HG02981 (cell line): ENCODE measurements around the gene MCM3AP.
"Not testable (repeated sequence)": the region's sequence is repeated elsewhere in the genome, so short reads cannot be mapped to it uniquely, and the experiment has no call there.

Experiments
- ATAC-seq: cut with Tn5 transposase; IDR thresholded peaks from one replicate; pipeline ENCODE4 v1.9.1; 2021; ENCODE audit warnings: mild to moderate bottlenecking, moderate library complexity; ENCODE audit not compliant: unreplicated experiment

The MCM3AP gene

DNA sequence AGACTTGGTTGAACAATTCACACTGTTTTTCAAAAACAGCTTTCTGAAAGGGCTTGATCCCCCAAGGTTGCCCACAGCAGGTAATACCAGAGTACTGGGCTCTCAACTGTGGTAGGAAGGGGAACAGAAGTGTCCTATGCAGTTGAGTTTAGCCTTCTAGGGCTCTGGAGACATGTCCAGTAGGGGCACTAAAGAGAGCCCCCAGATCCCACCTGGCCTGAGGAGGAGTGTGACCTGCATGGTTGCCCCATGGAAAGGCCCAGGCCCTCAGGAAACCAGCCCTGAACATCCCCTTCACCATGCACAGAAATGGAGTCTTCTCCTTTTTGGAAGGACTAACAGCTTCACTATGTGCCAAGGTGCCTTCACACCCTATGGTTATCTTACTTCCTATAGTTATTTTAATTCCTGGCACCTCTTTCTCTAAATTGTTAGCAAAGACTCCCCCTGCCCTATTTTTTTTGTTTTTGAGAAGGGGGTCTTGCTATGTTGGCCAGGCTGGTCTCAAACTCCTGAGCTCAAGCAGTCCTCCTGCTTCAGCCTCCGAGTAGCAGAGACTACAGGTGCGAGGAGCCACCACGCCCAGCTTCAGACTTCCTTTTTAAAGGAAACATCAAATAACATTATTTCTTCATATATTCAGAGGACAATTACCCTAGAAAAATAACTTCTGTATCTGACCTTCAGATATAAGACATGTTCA, 40.0 kb downstream of the MCM3AP start:
- no peak for ATAC-seq

DNA sequence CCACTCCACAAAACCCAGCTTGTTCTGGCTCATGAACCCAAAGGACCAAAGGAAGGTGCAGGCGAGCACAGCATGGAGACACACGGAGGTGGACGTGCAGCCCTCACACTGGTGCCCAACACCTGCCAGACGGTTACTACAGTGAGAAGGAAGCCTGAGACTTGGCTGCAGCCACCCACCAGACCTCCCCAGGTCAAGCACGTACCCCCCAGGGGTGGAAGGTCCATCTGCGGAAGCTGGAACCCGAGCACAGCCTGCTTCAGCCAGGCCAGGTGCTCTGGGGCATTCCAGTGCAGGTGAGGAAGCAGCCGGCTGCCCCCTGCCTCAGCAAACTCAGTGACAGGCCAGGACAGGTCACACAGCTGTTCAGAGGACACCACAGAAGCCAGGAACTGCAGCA, 40.8 kb downstream of the MCM3AP start:
- no peak for ATAC-seq

DNA sequence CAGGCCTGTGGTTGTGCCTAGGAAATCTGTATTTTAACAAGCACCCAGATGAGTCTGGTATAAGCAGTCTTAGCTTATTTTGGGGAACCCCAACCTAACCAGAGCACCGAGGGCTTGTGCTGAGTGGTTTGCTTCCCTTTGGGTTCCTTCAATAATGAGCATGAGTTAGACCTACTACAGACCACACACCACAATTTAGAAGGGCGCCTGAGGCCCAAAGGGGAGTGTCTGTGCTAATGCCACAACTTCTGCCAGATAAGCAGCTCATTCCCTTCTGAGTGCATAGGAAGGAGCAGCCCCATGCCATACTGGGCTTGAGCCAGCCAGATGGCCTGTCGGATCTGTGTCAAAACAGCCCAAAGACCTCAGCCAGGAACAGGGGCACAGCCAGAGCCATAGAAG, 41.5 kb downstream of the MCM3AP start:
- no peak for ATAC-seq

DNA sequence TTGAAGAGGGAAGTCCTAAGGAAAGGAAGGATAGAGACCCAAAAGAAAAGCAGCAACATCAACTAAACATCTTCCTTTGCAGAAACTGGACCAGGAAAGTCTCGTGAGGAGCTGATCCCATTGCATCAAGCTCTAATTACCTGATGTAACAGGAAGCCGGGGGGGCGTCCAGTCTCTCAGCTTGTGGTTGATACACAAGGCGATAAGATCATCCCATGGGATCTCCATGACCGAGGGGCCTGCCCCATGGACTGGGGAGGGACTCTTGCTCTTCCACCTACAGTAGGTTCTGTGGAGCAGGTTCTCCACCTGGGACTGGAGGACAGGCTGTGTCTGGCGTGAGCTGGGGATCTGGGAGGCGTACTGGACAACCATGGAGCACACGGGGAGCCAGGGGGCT, 42.1 kb downstream of the MCM3AP start:
- ATAC-seq = no peak

DNA sequence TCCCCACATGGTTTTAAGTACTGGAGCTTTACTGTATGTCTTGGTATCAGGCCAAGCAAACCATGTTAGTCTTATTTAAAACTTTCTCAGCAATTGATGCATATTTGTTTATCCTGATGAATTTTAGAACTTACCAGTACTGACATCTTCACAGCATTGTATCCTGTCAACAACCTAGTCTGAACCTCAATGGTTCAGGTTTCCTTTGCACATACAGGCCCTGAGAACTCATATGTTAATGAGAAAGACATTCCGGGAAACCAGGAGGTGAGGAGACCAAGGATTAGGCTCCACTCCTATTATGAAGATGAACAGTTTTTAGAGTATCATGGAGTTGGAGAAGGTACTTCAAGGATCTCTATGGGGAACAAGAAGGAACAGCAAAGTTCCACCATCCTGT, 43.8 kb downstream of the MCM3AP start:
- ATAC-seq = not testable (repeated sequence)

DNA sequence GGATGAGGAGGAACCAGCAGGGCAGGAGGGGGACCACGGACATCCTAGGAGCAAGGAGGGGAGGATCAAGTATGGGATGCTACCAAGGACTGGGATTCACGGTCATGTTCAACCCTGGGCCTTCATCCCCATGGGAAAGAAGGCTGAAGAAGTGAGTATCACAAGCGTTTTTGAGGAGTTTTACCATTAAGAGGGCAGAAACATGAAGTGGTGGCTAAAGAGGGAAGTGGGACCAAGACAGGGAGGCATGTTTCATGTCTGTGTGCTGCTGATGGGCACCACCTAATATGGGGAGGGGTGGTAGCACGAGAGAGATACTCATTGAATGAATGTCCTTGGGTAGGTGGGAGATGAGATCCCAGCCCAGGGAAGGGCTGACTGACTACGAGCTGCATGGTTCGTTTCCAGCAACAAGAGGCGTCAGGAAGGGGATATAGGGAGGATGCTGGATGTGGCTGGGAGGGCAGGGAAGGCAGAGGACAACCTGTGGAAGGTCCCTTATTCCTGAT, 45.5 kb downstream of the MCM3AP start:
- no peak for ATAC-seq

DNA sequence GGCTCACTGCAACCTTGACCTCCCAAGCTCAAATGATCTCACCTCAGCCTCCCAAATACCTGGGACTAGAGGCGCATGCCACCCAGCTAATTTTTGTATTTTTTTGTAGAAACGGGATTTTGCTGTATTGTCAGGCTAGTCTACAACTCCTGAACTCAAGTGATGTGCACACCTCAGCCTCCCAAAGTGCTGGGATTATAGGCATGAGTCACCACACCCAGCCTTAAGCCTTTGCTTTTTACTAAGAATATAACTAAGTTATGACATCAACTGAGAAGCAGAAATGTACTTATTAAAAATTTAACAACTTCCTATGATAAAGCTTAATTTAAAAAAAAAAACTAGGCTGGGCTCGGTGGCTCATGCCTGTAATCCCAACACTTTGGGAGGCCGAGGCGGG, 47.9 kb downstream of the MCM3AP start:
- ATAC-seq = no peak

DNA sequence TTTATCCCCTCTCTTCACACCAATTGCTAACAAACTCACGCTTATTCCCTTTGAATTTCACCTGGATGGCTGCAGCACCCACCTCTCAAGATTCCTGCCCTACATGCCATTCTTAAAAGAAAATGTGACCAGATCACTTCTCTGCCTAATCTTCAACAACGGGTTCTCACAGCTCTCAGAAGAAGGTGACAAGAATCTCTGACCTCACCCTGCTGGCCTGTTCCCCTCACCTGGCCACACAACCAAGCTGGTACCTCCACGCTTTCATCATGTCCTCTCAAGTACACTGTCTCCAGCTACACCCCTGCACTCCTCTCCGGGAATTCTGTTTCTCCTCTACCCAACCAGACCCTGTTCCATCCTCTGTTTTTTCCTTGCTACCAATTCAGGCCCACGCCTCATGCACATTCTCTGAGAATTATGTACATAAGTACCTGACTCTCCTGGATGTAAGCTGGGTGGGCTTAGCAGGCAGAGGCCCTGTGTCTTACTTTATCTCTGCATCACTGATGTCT, 50.9 kb downstream of the MCM3AP start:
- no peak for ATAC-seq

DNA sequence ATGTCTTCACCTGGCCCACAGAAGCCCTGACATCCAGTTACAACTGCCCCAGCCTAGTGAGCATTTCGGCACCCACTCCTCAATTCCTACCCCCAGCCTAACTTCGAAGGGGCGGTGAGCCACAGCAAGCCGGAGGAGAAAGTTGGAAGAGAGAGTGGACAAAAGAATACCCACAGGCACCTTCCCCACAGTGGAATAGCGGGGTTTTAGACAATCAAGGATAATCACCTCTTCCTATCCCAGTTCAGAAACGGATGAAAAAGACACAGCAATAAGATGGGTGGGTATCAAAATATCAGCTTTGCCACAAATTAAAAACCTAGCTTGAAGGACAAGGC, 55.5 kb downstream of the MCM3AP start:
- no peak for ATAC-seq

DNA sequence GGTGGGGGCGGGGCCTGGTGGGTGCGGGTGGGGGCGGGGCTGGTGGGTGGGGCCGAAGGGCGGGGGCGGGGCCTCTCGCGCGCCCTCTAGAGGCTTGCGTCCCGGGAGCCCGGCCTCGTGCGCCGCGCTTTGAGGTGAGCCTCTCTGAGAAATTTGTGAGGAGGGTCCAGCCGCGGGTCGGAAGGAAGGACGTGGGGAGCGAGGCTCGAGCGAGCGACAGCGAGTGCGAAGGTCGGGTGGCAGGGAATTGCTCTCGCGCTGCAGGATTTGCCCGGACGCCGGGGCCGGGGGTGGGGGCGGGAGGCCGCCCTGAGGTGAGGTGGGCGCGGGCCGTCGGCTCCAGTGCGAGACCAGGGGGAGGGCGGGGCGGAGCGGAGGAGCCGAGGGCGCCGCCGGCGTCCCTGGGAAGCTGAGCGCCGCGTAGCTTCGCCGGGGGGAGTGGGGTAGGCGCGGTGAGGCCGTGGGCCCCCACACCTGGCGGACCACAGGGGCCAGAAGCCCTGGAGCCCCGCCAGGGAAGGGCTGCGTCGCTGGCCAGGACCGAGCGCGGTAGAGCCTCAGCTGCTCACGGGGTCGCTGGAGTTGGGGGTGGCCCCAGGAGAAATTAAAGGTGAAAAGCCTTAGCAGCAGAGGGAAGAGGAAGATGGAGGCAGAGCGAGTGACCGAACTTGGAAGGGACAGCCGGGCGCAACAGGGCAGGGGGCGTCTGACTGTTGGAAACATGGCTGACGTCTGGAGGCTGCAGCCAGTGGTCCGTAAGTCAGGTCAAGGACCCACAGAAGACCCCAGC, 56.1 kb downstream of the MCM3AP start:
- peak; percentile 25 for ATAC-seq

DNA sequence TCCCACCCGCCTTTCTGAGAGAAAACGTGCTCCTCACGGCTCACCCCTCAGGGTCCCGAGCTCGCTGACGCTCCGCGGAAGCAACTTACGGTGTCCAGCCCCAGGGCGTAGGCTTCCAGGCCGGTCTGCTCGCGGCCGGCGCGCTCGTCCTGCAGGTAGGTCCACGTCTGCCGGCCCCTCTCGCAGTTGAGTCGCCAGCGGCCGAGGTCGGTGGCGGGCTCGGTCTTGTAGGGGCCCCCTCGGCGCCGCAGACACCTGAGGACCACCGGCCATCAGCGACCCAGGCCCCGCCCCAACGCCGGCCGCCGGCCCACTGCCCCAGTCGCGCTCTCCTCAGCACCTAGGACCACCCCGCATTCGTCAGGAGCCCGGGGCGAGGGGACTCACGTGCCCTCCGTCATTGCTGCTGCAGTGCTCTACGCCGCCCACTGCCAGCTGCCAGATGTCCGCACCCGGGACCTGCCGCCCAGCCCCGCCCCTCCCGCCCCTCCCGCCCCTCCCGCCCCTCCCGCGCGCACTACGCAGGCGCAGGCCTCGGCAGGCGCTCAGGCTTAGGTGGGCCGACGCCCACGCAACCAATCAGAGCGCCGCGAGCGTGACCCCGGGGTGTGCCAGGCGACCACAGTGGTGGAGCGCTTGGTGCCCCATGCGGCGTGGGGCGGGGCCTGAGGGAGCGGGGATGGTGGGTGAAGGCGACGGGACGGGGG, 56.9 kb downstream of the MCM3AP start, which contains the start of gene LSS:
Gene LSS (minus strand): TSS at position 430 of the 707 bp plus-strand sequence. CDS start 29 bp downstream, at position 401.
- peak; percentile 82 for ATAC-seq

DNA sequence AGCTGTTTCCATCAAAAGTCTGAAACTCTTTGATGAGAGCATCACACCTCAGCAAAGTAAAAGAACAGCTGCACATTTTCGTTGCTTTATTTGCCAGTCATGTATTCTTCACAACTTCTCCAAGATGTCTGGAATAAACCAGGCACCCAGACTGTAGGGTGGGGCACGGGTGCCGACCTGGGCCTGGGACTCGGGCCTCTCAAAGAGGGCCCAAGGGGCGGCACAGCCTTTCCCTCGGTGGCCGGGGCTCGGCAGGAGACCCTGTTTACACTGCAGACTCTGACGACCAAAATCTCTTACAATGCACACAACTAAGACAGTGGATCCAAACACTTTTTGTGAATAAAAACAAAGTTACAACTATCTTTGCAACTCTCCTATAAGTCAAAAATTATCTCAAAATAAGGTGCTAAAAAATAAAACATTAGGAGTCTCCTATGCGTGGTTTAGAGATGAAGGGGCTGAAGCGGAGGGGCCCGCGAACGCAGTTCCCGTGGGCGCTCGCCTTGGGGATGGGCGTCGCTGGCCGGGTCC, 57.5 kb downstream of the MCM3AP start:
- ATAC-seq = no peak

DNA sequence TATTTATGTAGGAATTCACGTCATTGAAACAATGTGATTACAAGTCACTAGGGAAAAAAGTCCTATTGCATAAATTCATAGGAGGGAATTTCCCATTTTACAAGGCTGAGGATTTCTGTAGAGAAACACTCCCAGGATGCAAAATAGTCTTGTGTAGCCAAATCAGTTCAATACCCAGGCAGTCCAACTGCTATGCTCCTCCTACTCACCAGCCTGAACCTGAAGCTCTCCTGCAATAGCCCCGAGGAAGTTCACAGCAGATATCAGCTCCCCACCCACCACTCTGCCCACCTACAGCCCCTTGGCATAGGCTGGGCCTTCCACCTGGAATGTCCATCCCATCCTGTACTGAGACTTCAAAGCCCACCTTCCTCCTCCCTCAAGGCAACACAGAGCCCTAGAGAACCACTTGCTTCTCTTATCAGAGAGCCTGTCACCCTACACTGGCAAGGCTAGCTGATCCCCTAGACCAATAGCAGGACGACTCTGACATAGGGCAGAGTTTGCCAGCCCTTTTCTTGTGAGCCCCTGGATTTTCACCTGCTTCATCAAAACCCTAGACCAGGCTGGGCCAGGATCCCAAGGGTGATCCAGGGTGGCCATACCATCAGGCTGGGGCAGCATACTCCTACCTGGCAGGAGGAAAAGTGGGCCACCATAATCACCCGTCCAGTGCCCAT, 58.4 kb downstream of the MCM3AP start:
- ATAC-seq = no peak

DNA sequence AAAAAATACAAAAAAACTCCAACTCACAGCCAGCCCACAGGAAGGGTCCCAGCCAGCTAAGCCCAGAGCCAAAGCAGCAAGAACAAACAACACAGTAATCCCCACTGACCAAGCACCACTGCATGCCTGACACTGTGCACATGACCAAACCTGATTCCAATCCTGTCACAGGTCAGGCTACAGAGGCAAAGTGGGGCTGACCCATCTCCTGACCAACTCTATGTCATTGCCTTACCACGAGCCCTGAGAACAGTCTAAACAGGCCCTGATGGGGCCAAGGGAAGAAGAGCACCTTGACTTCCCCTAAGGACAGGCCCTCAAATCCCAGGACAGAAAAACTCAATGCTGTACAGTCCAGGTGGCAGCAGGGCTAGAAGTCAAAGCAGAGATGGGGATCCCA, 59.3 kb downstream of the MCM3AP start:
- no peak for ATAC-seq

DNA sequence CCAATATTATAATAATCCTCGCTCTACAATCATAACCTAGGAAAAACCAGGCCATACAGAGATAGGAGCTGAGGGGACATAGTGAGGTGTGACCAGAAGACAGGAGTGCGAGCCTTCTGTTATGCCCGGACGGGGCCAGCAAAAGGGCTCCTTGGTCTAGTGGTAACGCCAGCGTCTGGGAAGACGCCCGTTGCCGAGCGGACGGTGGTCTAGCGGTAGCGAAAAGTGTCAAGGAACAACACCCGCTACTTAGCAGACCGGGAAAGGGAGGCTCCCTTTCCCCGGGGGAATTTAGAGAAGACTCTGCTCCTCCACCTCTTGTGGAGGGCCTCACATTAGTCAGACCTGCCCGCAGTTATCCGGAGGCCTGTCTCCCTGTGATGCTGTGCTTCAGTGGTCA, 61.8 kb downstream of the MCM3AP start:
- ATAC-seq = not testable (repeated sequence)

DNA sequence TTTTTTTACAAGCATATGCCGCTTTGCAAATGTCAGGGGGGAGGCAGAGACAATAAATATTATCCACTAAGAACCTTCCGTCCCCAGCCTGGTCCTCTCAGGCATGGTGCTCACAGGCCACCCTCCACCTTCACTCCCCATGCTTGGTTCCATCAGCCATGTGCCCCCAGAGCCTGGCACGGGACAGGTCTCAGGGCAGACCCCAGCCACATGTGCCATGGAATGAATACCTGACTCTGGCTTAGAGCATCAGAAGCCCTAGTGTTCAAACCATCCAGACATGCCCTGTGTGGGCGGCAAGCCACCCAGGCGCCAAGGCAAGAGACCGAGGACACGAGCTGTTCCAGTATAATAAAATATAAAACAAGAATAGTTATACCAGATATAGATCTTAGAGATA, 62.2 kb downstream of the MCM3AP start:
- ATAC-seq = no peak

DNA sequence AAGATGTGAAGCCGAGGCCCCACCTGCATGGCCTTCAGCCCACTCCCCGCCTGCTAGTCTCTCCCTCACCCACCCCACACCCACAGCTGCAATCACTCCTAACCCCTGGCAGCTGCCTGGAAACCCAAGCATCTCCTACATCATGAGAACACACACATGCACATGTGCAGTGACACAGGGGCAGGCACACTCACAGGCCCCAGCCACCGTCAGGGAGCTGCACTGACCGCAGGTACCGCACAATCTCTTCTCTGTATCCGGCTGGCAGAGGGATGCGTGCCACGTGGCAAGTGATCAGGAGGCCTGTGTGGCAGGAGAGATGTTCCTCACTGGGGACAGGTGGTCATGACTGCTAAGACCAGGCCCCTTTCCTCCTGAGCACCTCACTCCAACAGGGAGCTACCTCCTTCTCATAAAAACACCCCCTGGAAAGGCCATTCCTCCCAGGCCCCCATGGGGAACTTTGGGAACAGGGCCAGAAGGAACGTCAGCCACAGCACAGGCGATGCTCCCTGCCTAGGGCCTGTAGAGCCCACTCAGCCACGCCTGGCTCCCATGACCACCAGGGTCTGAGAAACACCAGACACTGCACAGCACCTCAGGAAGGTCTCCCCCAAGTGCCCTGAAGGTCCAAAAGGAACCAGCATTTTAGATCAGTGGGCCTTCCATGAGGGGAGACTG, 62.8 kb downstream of the MCM3AP start:
- ATAC-seq = no peak

DNA sequence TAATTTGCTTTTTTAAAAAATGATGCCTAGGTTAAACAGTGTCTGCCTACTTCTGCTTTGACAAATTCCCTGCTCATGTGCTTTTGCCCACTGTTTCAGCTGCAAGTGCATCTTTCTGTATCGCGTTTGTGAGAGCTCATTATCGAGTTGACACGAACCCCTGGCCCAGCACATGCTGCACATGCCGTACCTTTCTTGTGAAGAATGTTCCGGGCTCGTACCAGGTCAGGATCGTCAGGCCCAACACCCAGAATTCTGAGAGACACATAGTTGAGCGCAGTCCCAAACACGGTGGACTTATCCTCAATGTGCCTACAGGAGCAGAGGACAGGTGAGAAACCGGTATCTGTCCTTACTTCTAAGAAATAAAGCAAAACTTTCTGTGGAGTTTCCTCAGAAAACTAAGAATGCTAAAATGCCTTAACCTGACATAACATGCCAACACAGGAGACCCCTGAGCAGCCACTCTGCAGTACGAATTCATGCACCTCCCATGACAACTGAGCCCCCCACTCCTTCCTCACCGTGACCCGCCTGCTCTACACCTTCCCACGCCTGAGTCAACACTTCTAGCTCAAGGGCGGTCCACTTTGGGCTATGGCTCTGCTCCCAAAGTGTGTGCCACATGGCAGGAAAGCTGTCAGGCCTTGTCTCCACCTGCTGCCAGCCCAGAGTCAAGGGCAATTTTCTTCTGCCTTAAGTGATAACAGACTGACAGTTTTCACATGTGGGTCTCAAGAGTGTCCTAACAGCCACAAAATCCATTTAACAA, 63.6 kb downstream of the MCM3AP start:
- no peak for ATAC-seq

DNA sequence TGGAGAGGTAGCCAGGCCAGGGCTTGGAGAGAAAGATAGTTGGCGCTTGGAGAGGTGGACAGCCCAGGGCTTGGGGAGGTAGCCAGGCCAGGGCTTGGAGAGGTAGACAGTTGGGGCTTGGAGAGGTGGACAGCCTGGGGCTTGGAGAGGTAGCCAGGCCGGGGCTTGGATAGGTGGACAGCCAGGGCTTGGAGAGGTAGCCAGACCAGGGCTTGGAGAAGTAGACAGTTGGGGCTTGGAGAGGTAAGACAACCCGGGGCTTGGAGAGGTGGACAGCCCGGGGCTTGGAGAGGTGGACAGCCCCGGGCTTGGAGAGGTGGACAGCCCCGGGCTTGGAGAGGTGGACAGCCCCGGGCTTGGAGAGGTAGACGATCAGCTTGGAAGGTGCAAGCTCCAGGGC, 64.6 kb downstream of the MCM3AP start:
- ATAC-seq = no peak
